OCI-LY3 (cell line): Measurements from ENCODE around the gene DYNLT1.

Experiments
- EZH2phosphoT487 ChIP-seq: fragments of 200-600 bp; shearing (Covaris generic); IDR thresholded peaks from 2 replicates; pipeline ENCODE4 v1.6.1; 2018; ENCODE audit warnings: antibody characterized with exemption, mixed run types, low read depth
- TF ChIP-seq, protein P1 (sequence below): fragments of 200-600, 300-600 bp; sonication (generic); IDR thresholded peaks from 2 replicates; pipeline ENCODE4 v1.5.1; 2014; ENCODE audit warnings: antibody characterized with exemption, low read length, low read depth

DNA sequence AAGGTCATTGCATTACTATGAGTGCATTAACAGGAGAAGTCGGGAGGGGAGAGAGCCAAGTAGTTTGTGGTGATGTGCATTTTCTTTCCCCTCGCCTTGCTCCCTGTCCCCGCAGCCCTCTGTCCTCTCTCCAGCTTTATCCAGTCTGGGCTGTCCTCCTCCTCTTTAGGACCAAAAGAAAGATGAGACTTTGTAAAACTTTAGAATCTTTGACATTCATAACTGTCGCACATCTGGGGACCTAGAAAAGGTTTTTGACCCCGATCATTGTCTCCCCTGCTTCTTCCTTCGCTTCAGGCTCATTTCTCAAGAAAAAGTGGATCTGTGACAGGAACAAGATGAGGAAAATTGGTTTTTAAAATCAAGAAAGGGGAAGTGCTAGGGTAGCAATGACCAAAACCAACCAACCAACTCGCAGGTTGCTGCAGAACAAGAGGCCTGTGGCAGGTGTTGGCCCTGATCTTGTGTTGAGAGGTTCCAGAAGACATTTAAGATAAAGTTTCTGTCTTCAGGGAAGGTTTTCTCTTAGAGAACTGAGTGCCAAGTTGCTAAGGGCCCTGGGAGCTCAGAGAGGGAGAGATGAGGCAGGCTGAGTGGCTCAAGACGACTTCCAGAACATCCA, 22.9 kb upstream of the DYNLT1 start:
- TF ChIP-seq, protein P1, sequence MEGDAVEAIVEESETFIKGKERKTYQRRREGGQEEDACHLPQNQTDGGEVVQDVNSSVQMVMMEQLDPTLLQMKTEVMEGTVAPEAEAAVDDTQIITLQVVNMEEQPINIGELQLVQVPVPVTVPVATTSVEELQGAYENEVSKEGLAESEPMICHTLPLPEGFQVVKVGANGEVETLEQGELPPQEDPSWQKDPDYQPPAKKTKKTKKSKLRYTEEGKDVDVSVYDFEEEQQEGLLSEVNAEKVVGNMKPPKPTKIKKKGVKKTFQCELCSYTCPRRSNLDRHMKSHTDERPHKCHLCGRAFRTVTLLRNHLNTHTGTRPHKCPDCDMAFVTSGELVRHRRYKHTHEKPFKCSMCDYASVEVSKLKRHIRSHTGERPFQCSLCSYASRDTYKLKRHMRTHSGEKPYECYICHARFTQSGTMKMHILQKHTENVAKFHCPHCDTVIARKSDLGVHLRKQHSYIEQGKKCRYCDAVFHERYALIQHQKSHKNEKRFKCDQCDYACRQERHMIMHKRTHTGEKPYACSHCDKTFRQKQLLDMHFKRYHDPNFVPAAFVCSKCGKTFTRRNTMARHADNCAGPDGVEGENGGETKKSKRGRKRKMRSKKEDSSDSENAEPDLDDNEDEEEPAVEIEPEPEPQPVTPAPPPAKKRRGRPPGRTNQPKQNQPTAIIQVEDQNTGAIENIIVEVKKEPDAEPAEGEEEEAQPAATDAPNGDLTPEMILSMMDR = no peak
- no peak for TF ChIP-seq EZH2phosphoT487
